K562 (cell line): Measurements from ENCODE around the gene THSD8. TPM values are rescaled to one million over a fixed set of nuclear protein-coding genes. Genes with fewer than 3 reads are reported as not detected.
A peak's percentile ranks its signal among the peaks of the same experiment; 100 is the strongest.

ENCODE experiments used
- CHD1 ChIP-seq: fragments of 200-600 bp; sonication (generic); IDR thresholded peaks from one replicate; pipeline ENCODE4 v1.6.1; 2012; ENCODE audit warnings: mild to moderate bottlenecking, moderate library complexity, low read length, inconsistent platforms
- KLF13 ChIP-seq: fragments of 450-650 bp; IDR thresholded peaks from 2 replicates; pipeline ENCODE4 v1.6.1; 2016; ENCODE audit warnings: missing genetic modification characterization, low read depth, mild to moderate bottlenecking, missing compliant biosample characterization, moderate library complexity, borderline replicate concordance
- KLF16 ChIP-seq: IDR thresholded peaks from 2 replicates; pipeline ENCODE4 v1.6.1; 2016; ENCODE audit warnings: antibody characterized with exemption
- NCOA1 ChIP-seq: fragments of 450-650 bp; IDR thresholded peaks from 2 replicates; pipeline ENCODE4 v1.6.1; 2016; ENCODE audit warnings: low read depth
- PATZ1 ChIP-seq: fragments of 250-450 bp; sonication (Bioruptor Pico); IDR thresholded peaks from 2 replicates; pipeline ENCODE4 v1.5.0; 2020; ENCODE audit warnings: mild to moderate bottlenecking, borderline replicate concordance
- ZC3H4 ChIP-seq: sonication (generic); formaldehyde crosslinking; IDR thresholded peaks from 2 replicates; pipeline ENCODE4 v1.9.0; 2021; ENCODE audit warnings: missing genetic modification reagents, borderline replicate concordance
- ZNF263 ChIP-seq: sonication (generic); formaldehyde crosslinking; IDR thresholded peaks from 2 replicates; pipeline ENCODE4 v1.8.0; 2022; ENCODE audit warnings: mild to moderate bottlenecking, missing genetic modification reagents, borderline replicate concordance
- ZNF384 ChIP-seq: IDR thresholded peaks from 2 replicates; pipeline ENCODE4 v1.6.1; 2012; ENCODE audit warnings: low read depth, low read length, improper control_type of control experiment
- ZNF764 ChIP-seq: fragments of 250-450 bp; sonication (Bioruptor Pico); IDR thresholded peaks from 2 replicates; pipeline ENCODE4 v1.4.0; 2020; ENCODE audit warnings: low read depth, mild to moderate bottlenecking, moderate library complexity
- polyA plus RNA-seq, 8 experiments: library from polyadenylated mRNA; depleted of rRNA in 4 of 8; stranded (reverse) in 5 of 8; unstranded in 3 of 8; fragments of >200 nt; fragmentation: Nextera tagmentation in 2 of 8; fragmentation: Illumina TruSeq in 1 of 8; extraction: Ambion mirVana in 2 of 8; extraction: Trizol in 1 of 8; gene quantifications; 2 replicates each; pipeline versions ENCODE4 v1.2.1 to v1.2.3, GENCODE V29; 2011 to 2014; ENCODE audit warnings: inconsistent platforms in 1 of 8, missing spikeins in 1 of 8
- total RNA-seq, 7 experiments: library from RNA; depleted of rRNA in 6 of 7; stranded (reverse); fragments of >200 nt in 6 of 7; fragmentation: Illumina TruSeq in 2 of 7; extraction: Trizol in 2 of 7; gene quantifications; 2 replicates each; pipeline versions ENCODE4 v1.2.1 to v1.2.3, GENCODE V29; 2011 to 2021; ENCODE audit warnings: low replicate concordance in 1 of 7
- TF ChIP-seq, protein P1 (sequence below), 2 experiments: fragments of 450-650 bp; IDR thresholded peaks; 2 replicates each; pipeline ENCODE4 v1.6.1; 2016; ENCODE audit warnings: mild to moderate bottlenecking in 2 of 2, borderline replicate concordance in 1 of 2, low read depth in 1 of 2, moderate library complexity in 1 of 2
- TF ChIP-seq, protein P2 (sequence below): fragments of 150-350 bp; conservative IDR thresholded peaks from 2 replicates; pipeline ENCODE4 v1.6.1; 2014; ENCODE audit warnings: low read length

THSD8 gene
- total and polyA plus RNA-seq, 9 of the 15 experiments (the other 6 are each of a cell fraction or from before 2014, with no cell fraction given): 8.4 to 42.4 (median 19.9) TPM; not detected in 2

GRCh38 chr19:12757544-12758274, 44.2 kb upstream of the THSD8 start (continued):
- TF ChIP-seq, protein P1, sequence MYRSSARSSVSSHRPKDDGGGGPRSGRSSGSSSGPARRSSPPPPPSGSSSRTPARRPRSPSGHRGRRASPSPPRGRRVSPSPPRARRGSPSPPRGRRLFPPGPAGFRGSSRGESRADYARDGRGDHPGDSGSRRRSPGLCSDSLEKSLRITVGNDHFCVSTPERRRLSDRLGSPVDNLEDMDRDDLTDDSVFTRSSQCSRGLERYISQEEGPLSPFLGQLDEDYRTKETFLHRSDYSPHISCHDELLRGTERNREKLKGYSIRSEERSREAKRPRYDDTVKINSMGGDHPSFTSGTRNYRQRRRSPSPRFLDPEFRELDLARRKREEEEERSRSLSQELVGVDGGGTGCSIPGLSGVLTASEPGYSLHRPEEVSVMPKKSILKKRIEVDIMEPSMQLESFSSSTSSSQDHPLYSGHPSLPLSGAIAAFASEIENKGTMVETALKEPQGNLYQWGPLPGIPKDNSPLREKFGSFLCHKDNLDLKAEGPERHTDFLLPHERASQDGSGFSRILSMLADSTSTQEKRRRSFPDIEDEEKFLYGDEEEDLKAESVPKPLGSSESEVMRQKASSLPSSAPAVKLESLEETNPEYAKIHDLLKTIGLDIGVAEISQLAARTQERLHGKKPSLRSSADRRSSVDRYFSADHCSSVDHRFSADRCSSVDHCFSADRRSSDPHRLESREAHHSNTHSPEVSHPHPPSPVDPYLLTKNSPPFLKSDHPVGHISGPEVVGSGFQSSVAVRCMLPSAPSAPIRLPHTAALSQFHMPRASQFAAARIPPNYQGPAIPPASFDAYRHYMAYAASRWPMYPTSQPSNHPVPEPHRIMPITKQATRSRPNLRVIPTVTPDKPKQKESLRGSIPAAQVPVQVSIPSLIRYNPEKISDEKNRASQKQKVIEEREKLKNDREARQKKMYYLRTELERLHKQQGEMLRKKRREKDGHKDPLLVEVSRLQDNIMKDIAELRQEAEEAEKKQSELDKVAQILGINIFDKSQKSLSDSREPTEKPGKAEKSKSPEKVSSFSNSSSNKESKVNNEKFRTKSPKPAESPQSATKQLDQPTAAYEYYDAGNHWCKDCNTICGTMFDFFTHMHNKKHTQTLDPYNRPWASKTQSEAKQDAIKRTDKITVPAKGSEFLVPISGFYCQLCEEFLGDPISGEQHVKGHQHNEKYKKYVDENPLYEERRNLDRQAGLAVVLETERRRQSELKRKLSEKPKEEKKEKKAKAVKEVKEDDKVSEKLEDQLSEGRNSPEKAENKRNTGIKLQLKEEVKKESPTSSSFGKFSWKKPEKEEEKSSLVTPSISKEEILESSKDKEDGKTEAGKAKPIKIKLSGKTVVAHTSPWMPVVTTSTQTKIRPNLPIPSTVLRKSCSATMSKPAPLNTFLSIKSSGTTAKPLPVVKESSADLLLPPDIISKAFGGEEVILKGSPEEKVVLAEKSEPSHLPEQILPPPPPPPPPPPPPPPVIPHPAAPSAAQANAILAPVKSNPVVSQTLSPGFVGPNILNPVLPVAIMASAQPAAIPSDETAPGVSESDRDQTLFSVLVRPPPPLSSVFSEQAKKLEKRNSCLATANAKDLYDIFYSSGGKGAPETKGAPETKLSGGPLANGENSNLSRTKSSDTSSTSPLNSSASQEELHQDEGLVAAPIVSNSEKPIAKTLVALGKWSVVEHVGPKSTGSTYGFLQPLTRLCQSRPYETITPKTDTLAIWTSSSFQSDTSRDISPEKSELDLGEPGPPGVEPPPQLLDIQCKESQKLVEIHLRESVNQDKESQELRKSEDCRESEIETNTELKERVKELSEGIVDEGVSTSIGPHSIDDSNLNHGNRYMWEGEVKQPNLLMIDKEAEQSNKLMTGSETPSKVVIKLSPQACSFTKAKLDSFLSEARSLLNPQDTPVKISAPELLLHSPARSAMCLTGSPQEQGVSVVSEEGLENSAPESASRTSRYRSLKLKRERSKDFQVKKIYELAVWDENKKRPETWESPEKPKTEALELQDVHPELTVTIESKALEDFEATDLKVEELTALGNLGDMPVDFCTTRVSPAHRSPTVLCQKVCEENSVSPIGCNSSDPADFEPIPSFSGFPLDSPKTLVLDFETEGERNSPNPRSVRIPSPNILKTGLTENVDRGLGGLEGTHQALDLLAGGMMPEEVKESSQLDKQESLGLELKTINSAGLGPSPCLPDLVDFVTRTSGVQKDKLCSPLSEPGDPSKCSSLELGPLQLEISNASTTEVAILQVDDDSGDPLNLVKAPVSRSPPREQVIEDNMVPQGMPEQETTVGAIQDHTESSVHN (IDR thresholded peaks at IDR 0.05; ENCODE audit: borderline replicate concordance in 1 of 2, low read depth in 1 of 2): no peak
- TF ChIP-seq ZNF263 (no peak), KLF13 (0 out of 2 replicates have a peak, but pooled peaks have one; percentile 21), ZNF764 (no peak), KLF16 (0 out of 2 replicates have a peak, but pooled peaks have one; percentile 12), CHD1 (no peak), ZNF384 (no peak), ZC3H4 (no peak), NCOA1 (no peak), PATZ1 (no peak)
- TF ChIP-seq, protein P2, sequence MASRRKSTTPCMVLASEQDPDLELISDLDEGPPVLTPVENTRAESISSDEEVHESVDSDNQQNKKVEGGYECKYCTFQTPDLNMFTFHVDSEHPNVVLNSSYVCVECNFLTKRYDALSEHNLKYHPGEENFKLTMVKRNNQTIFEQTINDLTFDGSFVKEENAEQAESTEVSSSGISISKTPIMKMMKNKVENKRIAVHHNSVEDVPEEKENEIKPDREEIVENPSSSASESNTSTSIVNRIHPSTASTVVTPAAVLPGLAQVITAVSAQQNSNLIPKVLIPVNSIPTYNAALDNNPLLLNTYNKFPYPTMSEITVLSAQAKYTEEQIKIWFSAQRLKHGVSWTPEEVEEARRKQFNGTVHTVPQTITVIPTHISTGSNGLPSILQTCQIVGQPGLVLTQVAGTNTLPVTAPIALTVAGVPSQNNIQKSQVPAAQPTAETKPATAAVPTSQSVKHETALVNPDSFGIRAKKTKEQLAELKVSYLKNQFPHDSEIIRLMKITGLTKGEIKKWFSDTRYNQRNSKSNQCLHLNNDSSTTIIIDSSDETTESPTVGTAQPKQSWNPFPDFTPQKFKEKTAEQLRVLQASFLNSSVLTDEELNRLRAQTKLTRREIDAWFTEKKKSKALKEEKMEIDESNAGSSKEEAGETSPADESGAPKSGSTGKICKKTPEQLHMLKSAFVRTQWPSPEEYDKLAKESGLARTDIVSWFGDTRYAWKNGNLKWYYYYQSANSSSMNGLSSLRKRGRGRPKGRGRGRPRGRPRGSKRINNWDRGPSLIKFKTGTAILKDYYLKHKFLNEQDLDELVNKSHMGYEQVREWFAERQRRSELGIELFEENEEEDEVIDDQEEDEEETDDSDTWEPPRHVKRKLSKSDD: 0 out of 2 replicates have a peak, but pooled peaks have one; percentile 42
